Mesothelial cell of epicardium (in vitro differentiated cells): ENCODE measurements around the gene OTUB1. TPM values are rescaled to one million over a fixed set of nuclear protein-coding genes. Genes with fewer than 3 reads are reported as not detected.
A peak's percentile ranks its signal among the peaks of the same experiment; 100 is the strongest.

Experiments
- DNase-seq, 2 experiments: peaks; one replicate each; pipeline ENCODE4 v3.0.0; 2021; ENCODE audit warnings: low spot score in 2 of 2; ENCODE audit not compliant: unreplicated experiment in 2 of 2
- H3K27ac Mint-ChIP-seq: 2 replicates; pipeline ENCODE4 v1.8.0; 2021; ENCODE audit warnings: mixed read lengths
- H3K27me3 Mint-ChIP-seq: 2 replicates; pipeline ENCODE4 v1.8.0; 2021; ENCODE audit warnings: low read depth, mixed read lengths
- H3K36me3 Mint-ChIP-seq: 2 replicates; pipeline ENCODE4 v1.8.0; 2021; ENCODE audit warnings: mixed read lengths
- H3K4me1 Mint-ChIP-seq: 2 replicates; pipeline ENCODE4 v1.8.0; 2021; ENCODE audit warnings: mixed read lengths
- H3K4me3 Mint-ChIP-seq: 2 replicates; pipeline ENCODE4 v1.8.0; 2021; ENCODE audit warnings: mild to moderate bottlenecking, moderate library complexity, mixed read lengths
- H3K9me3 Mint-ChIP-seq: 2 replicates; pipeline ENCODE4 v1.8.0; 2021; ENCODE audit warnings: mixed read lengths
- CTCF ChIP-seq: fragments of 200-600 bp; sonication (generic); IDR thresholded peaks from one replicate; pipeline ENCODE4 v1.5.0; 2021; ENCODE audit warnings: antibody characterized with exemption; ENCODE audit not compliant: unreplicated experiment
- total RNA-seq: library from RNA; stranded (reverse); gene quantifications from 3 replicates; pipeline ENCODE4 v1.2.1, GENCODE V29; 2021

OTUB1 gene
- total RNA-seq, 1 donor from 2014 or later, result 99.7 TPM

GRCh38 chr11:63985812-63986155 is 454 bp upstream of the OTUB1 start:
- TF ChIP-seq CTCF, result no peak
- peaks cover 21% of the 10 kb centered on the region for H3K4me1 Mint-ChIP-seq
- peak overlapping the region; percentile 92 for H3K27ac Mint-ChIP-seq
- no peaks in the 10 kb centered on the region for H3K9me3 Mint-ChIP-seq
- peaks cover 7% of the 10 kb centered on the region for H3K36me3 Mint-ChIP-seq
- no peaks in the 10 kb centered on the region for H3K27me3 Mint-ChIP-seq
- peak overlapping the region; percentile 99 for H3K4me3 Mint-ChIP-seq
- DNase-seq, result no peak

- no peak for TF ChIP-seq CTCF
- peak overlapping the region; percentile 99 for H3K4me3 Mint-ChIP-seq
- no peak for DNase-seq
- peaks cover 21% of the 10 kb centered on the region for H3K4me1 Mint-ChIP-seq
- no peaks in the 10 kb centered on the region for H3K27me3 Mint-ChIP-seq
- no peaks in the 10 kb centered on the region for H3K9me3 Mint-ChIP-seq
- H3K36me3 Mint-ChIP-seq, result peaks cover 14% of the 10 kb centered on the region
- peak overlapping the region; percentile 64 for H3K27ac Mint-ChIP-seq
Measured at GRCh38 chr11:63986932-63987513, 785 bp downstream of the OTUB1 start.

GRCh38 chr11:63991558-63991957 is 5.3 kb downstream of the OTUB1 start:
- Mint-ChIP-seq H3K9me3 (no peaks in the 10 kb centered on the region), H3K27ac (no peak overlapping the region), H3K4me3 (no peak overlapping the region), H3K27me3 (no peaks in the 10 kb centered on the region), H3K4me1 (peaks cover 11% of the 10 kb centered on the region), H3K36me3 (peaks cover 27% of the 10 kb centered on the region)
- no peak for TF ChIP-seq CTCF
- no peak for DNase-seq

- peaks cover 33% of the 10 kb centered on the region for H3K36me3 Mint-ChIP-seq
- no peak for DNase-seq
- no peak for TF ChIP-seq CTCF
- no peak overlapping the region for H3K4me3 Mint-ChIP-seq
- no peak overlapping the region for H3K27ac Mint-ChIP-seq
- H3K27me3 Mint-ChIP-seq, result no peaks in the 10 kb centered on the region
- peaks cover 5% of the 10 kb centered on the region for H3K4me1 Mint-ChIP-seq
- H3K9me3 Mint-ChIP-seq, result no peaks in the 10 kb centered on the region
Measured at GRCh38 chr11:63993100-63993499, 6.9 kb downstream of the OTUB1 start.

- Mint-ChIP-seq H3K27ac (no peak overlapping the region), H3K9me3 (no peaks in the 10 kb centered on the region), H3K4me1 (peaks cover 4% of the 10 kb centered on the region), H3K27me3 (no peaks in the 10 kb centered on the region), H3K4me3 (no peak overlapping the region), H3K36me3 (peaks cover 31% of the 10 kb centered on the region)
- no peak for DNase-seq
- TF ChIP-seq CTCF, result no peak
Measured at GRCh38 chr11:63993993-63994392, 7.8 kb downstream of the OTUB1 start.

GRCh38 chr11:63996512-63996911 is 10.3 kb downstream of the OTUB1 start:
- H3K27me3 Mint-ChIP-seq, result no peaks in the 10 kb centered on the region
- no peak overlapping the region for H3K4me3 Mint-ChIP-seq
- peaks cover 24% of the 10 kb centered on the region for H3K36me3 Mint-ChIP-seq
- no peaks in the 10 kb centered on the region for H3K9me3 Mint-ChIP-seq
- no peak for TF ChIP-seq CTCF
- no peak overlapping the region for H3K27ac Mint-ChIP-seq
- DNase-seq, result no peak
- H3K4me1 Mint-ChIP-seq, result peaks cover 11% of the 10 kb centered on the region
